Lung (tissue), 12 donors: ENCODE results near the gene ATP10D. TPM values are rescaled to one million over a fixed set of nuclear protein-coding genes. Genes with fewer than 3 reads are reported as not detected.
"Not testable (repeated sequence)": the region's sequence is repeated elsewhere in the genome, so short reads cannot be mapped to it uniquely, and the experiment has no call there.

Experiments used
- ATAC-seq: fragments of 200-7000 bp; cut with Tn5 transposase; one replicate; pipeline ENCODE4 v1.9.1; 2020; ENCODE audit warnings: moderate number of reproducible peaks; ENCODE audit not compliant: insufficient read depth, low FRiP score
- DNase-seq, 3 donors: peaks; one replicate each; pipeline ENCODE4 v3.0.0-alpha.2; 2013 to 2017
- H3K27ac ChIP-seq, 2 donors: one replicate each; pipeline ENCODE4 v1.5.1; 2013; ENCODE audit warnings: mild to moderate bottlenecking in 2 of 2, moderate library complexity in 2 of 2, control low read depth in 1 of 2, inconsistent platforms in 1 of 2, low read depth in 1 of 2, low read length in 1 of 2
- H3K27me3 ChIP-seq, 3 donors: one replicate each; pipeline ENCODE4 v1.5.1; 2013; ENCODE audit warnings: low read length in 2 of 3; ENCODE audit not compliant: control insufficient read depth in 3 of 3, insufficient read depth in 3 of 3
- H3K36me3 ChIP-seq, 4 donors: one replicate each; pipeline ENCODE4 v1.5.1; 2013; ENCODE audit warnings: low read length in 4 of 4, mild to moderate bottlenecking in 1 of 4, moderate library complexity in 1 of 4; ENCODE audit not compliant: control insufficient read depth in 4 of 4, insufficient read depth in 4 of 4
- H3K4me1 ChIP-seq, 5 donors: one replicate each; pipeline ENCODE4 v1.5.1; 2013; ENCODE audit warnings: low read length in 5 of 5, mild to moderate bottlenecking in 2 of 5, moderate library complexity in 1 of 5; ENCODE audit not compliant: control insufficient read depth in 5 of 5, insufficient read depth in 5 of 5
- H3K4me3 ChIP-seq: one replicate; pipeline ENCODE4 v1.5.1; 2013; ENCODE audit warnings: mild to moderate bottlenecking, control low read depth, moderate library complexity
- H3K9ac ChIP-seq, 2 donors: one replicate each; pipeline ENCODE4 v1.5.1; 2013; ENCODE audit warnings: low read length in 2 of 2, control low read depth in 1 of 2; ENCODE audit not compliant: insufficient read depth in 1 of 2
- H3K9me3 ChIP-seq, 4 donors: one replicate each; pipeline ENCODE4 v1.5.1; 2013; ENCODE audit warnings: low read length in 3 of 4, mild to moderate bottlenecking in 1 of 4, moderate library complexity in 1 of 4; ENCODE audit not compliant: control insufficient read depth in 4 of 4, insufficient read depth in 3 of 4
- WGBS, 2 donors: extraction: QIAGEN DNeasy Blood & Tissue Kit; methylation state at CpG; one replicate each; pipeline ENCODE4 v1.1.7; 2013; 5-methylcytosine and 5-hydroxymethylcytosine counted together
- polyA plus RNA-seq, 2 donors: library from polyadenylated mRNA; stranded (reverse); fragments of 200-250 nt; gene quantifications; one replicate each; pipeline ENCODE4 v1.2.1, GENCODE V29; 2013
- total RNA-seq, 2 donors: library from RNA; depleted of rRNA in 1 of 2; stranded (reverse); fragments of >200 nt in 1 of 2; gene quantifications; one replicate each; pipeline ENCODE4 v1.2.1, GENCODE V29; 2014 to 2021
- TF ChIP-seq, protein P1 (sequence below): IDR thresholded peaks from 2 replicates; pipeline ENCODE4 v1.5.1; 2012; ENCODE audit warnings: mild to moderate bottlenecking; ENCODE audit errors: control extremely low read depth, extremely low read depth
- donor health status: control.
- donor health status: control.
- donor health status: Bipolar disorder and iron deficiency.
- donor health status: healthy.
- donor health status: DM: yes; HTN: yes; CAD: no.

Gene ATP10D
- total and polyA plus RNA-seq, 4 donors, result 3.1 to 34.9 (median 14.9) TPM

DNA sequence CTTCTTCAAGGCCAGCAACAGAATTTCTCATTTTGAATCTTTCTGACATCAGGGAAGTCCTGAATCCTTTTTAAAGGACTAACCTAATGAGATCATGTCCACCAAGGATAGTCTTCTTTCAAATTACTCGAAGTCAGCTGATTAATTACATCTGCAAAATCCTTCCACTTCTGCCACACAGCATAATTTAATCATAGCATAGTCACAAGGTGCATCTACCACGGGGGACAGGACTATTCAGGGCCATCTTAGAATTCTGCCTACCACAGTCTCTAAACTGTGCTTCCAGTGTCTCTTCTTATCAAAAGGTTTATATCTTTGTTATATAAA is 53.7 kb downstream of the ATP10D start:
- DNase-seq, result no peak
- Histone ChIP-seq H3K4me1 (no peaks in the 10 kb centered on the region), H3K27ac (no peak overlapping the region), H3K9ac (no peak overlapping the region), H3K27me3 (no peaks in the 10 kb centered on the region), H3K9me3 (peaks cover 0 to 4% (median 1%) of the 10 kb centered on the region in 4 donors), H3K36me3 (peaks cover 5 to 27% (median 13%) of the 10 kb centered on the region in 4 donors), H3K4me3 (no peak overlapping the region)
- no peak for ATAC-seq
- TF ChIP-seq, protein P1, sequence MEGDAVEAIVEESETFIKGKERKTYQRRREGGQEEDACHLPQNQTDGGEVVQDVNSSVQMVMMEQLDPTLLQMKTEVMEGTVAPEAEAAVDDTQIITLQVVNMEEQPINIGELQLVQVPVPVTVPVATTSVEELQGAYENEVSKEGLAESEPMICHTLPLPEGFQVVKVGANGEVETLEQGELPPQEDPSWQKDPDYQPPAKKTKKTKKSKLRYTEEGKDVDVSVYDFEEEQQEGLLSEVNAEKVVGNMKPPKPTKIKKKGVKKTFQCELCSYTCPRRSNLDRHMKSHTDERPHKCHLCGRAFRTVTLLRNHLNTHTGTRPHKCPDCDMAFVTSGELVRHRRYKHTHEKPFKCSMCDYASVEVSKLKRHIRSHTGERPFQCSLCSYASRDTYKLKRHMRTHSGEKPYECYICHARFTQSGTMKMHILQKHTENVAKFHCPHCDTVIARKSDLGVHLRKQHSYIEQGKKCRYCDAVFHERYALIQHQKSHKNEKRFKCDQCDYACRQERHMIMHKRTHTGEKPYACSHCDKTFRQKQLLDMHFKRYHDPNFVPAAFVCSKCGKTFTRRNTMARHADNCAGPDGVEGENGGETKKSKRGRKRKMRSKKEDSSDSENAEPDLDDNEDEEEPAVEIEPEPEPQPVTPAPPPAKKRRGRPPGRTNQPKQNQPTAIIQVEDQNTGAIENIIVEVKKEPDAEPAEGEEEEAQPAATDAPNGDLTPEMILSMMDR, result no peak
- 86 to 89% methylated on average over 2 of the region's 2 CpGs for WGBS, 2 donors

DNA sequence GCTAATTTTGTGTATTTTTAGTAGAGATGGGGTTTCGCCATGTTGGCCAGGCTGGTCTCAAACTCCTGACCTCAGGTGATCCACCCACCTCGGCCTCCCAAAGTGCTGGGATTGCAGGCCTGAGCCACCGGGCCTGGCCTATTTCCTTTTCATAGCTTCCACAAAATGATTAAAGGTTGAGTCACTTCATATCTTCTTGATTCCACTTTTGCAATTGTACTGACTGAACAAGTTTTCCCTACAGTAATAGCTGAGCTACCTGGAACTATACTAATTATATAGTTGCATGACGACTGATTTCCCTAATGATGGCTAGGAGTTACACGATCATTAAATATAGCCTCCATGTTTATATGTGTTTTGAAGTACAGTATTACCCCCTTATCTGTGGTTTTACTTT is 57.6 kb downstream of the ATP10D start:
- WGBS, 2 donors, result 78 to 80% methylated on average over 4 of the region's 5 CpGs
- not testable (repeated sequence) for H3K27me3 ChIP-seq, ATAC-seq, H3K9ac ChIP-seq, H3K4me1 ChIP-seq, H3K27ac ChIP-seq, H3K9me3 ChIP-seq, H3K4me3 ChIP-seq, DNase-seq
- peaks cover 7 to 20% (median 18%) of the 10 kb centered on the region in 4 donors for H3K36me3 ChIP-seq

DNA sequence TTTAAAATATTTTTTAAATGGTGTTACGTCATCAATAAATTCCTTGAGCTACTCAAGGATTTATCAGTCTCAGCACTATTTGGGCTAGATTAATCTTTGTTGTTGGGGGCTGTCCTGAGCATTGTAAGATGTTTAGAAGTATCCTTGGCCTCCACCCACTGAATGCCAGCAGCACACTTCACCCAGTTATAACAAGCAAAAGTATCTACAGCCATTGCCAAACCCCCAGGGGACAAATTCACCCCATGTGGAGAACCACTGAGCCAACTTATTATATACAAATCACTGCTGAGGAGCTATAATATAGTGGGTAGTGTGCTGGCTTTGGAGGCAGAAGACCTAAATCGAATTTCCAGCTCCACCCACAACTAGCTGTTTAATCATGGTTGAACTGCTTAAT is 58.3 kb downstream of the ATP10D start:
- H3K4me3 ChIP-seq, result no peak overlapping the region
- ATAC-seq, result no peak
- H3K36me3 ChIP-seq, result peaks cover 8 to 21% (median 19%) of the 10 kb centered on the region in 4 donors
- H3K9ac ChIP-seq, result no peak overlapping the region
- TF ChIP-seq, protein P1, result no peak
- no peaks in the 10 kb centered on the region for H3K4me1 ChIP-seq
- no peaks in the 10 kb centered on the region for H3K9me3 ChIP-seq
- 44 to 46% methylated on average over 2 of the region's 2 CpGs for WGBS, 2 donors
- no peak for DNase-seq
- no peak overlapping the region for H3K27ac ChIP-seq
- no peaks in the 10 kb centered on the region for H3K27me3 ChIP-seq

DNA sequence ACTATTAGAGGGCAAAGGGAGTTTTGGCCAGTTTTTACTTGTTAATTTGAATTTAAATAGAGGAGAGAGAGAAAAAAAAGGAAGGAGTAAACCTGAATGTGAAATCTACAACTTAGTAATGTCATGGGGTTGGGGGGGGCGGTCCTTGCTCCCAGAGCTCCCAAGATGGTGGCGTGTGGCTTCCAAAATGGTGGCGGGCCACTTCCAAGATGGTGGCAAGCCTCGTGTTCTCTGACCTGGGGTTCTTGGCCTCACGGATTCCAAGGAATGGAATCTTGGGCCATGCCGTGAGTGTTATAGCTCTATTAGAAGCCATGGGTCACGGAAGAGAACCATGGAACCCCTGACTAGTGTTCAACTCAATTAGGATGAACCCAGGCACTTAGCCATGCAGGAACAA is 65.3 kb downstream of the ATP10D start:
- not testable (repeated sequence) for H3K9me3 ChIP-seq, H3K4me3 ChIP-seq, H3K4me1 ChIP-seq, DNase-seq, ATAC-seq, H3K9ac ChIP-seq, H3K27ac ChIP-seq, H3K27me3 ChIP-seq
- WGBS, 2 donors, result 92 to 93% methylated on average over 7 of the region's 7 CpGs
- H3K36me3 ChIP-seq, result peaks cover 7 to 26% (median 18%) of the 10 kb centered on the region in 4 donors
